ENCODE data around the gene MRPS30. TPM values are rescaled to one million over a fixed set of nuclear protein-coding genes. Genes with fewer than 3 reads are reported as not detected.
"Not testable (repeated sequence)": the region's sequence is repeated elsewhere in the genome, so short reads cannot be mapped to it uniquely, and the experiment has no call there.

MRPS30 gene
- polyA plus RNA-seq (2014; cell fraction: cytosol; rRNA removed): 85.2 and 85.5 TPM in 2 replicates
- polyA plus RNA-seq (2014; cell fraction: nucleus; rRNA removed): 63.3 and 70.9 TPM in 2 replicates

GRCh38 chr5:44808435-44809214 is at the start of gene MRPS30:
TSS of gene MRPS30 (plus strand) at chr5:44808947. CDS start at chr5:44808963, 16 bp downstream.
- DNase-seq (ENCODE audit: low spot score): peak; percentile 100

DNA sequence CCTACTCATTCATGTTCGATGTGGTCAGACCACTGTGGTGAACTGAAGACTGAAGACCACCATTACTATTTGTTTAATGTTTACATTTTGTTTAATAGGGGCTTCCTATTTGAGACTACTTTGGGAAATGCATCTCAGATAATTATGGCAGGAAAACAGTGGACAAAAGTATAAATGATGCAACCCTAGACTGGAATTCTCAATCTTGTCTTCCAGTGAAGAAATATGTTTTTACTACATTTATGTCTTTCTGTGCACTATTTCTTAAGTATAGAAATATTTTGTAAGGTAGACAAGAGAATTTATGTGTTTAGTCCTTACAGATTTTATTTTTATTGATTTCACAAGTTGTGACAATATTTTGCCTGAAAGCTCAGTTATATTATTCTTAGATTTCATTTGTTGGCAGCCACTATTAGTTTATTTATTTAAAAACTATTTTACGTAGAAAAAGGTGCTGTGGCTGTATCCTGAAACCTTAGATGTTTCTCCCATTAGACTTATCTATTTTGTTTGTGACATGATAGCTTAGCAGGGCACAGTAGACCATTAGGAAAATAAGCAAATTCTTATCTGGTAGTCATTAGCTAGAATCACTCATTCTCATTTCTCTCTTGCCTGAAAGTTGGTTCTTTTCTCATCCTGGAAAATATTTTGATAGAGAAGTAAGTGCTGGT is 39.4 kb upstream of the MRPS30 start:
- no peak for DNase-seq (ENCODE audit: low spot score)

GRCh38 chr5:44769877-44770209 is 38.9 kb upstream of the MRPS30 start:
- DNase-seq (ENCODE audit: low spot score): no peak

DNA sequence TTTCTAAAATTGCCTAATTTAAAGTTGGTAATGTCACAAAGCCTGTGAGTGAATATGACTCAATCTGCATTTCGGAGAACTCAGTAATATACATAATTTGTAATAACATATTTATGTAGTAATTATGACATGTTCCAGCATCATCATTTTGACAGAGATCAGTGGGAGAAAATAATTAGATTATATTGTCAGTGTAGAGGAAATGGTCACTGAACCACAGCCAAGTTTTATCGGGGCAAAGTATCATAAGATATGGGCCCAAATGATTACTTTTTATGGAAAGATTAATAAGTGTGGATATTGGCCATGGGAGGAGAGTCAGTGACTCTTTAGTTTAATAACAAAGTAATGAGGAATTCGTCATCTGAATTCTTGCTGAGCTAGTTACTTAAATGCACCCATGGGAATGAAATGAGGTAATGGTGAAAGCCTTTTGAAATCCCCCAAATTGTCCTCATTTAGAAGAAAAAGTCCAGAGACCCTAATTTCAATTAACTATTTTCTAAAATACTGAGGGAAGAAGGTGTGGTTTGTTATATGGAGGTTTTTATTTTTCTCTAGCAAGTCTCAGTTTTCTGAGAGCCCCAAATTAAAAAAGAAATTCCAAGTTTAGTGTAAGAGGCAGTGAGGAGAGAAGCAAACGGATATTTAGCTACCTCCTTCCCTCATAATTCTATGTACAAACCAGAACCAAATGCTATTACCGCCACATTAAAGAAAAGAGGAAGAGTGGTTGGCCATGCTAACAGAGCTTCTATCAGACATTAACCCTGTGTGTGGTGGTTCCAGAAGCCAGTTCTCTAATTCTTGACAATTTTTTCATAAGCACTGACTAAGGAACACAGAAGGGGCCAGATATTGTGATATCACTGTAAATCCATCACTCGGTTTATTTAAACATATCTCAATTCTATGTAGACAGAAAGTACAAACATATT is 37.7 kb upstream of the MRPS30 start:
- DNase-seq (ENCODE audit: low spot score): peak; percentile 17

- DNase-seq (ENCODE audit: low spot score): not testable (repeated sequence)
Observed at GRCh38 chr5:44772397-44772796, 36.4 kb upstream of the MRPS30 start.

- DNase-seq (ENCODE audit: low spot score): peak; percentile 70
Observed at GRCh38 chr5:44774279-44774880, 34.4 kb upstream of the MRPS30 start.

GRCh38 chr5:44779167-44779566 is 29.6 kb upstream of the MRPS30 start:
- no peak for DNase-seq (ENCODE audit: low spot score)

DNA sequence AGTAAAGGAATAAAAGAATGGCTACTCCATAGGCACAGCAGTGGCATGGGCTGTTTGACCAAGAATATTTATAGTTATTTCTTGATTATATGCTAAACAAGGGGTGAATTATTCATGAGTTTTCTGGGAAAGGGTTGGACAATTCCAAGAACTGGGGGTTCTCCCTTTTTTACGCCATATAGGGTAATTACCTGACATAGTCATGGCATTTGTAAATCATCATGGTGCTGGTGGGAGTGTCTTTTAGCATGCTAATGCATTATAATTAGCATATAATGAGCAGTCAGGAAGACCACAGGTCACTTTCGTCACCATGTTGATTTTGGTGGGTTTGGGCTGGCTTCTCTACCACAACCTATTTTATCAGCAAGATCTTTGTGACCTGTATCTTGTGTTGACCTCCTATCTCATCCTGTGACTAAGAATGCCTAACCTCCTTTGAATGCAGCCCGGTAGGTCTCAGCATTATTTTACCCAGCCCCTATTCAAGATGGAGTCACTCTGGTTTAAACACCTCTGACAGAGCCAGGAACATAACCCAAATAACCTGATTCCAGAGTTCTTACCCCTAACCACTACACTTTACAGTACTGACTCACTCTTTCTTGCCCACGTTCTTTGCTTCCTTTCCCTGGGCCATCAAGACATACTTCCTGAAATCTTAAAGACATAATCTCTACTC is 25.0 kb upstream of the MRPS30 start:
- no peak for DNase-seq (ENCODE audit: low spot score)

- no peak for DNase-seq (ENCODE audit: low spot score)
Observed at GRCh38 chr5:44787731-44788130, 21.0 kb upstream of the MRPS30 start.

GRCh38 chr5:44789372-44789995 is 19.3 kb upstream of the MRPS30 start:
- not testable (repeated sequence) for DNase-seq (ENCODE audit: low spot score)

GRCh38 chr5:44792031-44792673 is 16.6 kb upstream of the MRPS30 start:
- not testable (repeated sequence) for DNase-seq (ENCODE audit: low spot score)

DNA sequence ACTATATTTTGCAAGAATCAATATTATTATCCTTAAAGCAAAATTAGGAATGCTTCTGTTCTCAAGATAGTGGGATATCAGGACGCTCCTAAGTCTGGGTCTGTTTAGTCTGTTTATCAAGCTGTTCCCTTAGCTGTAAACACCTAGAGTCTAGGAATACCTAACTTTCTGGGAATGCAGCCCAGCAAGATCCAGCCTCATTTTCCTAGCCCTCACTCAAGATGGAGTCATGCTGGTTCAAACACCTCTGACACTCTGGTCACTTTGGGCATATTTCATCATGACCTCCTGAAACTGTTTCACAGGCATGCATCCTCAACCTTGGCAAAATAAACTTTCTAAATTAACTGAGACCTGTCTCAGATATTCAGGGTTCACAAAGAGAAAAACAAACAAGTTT is 14.4 kb upstream of the MRPS30 start:
- no peak for DNase-seq (ENCODE audit: low spot score)

GRCh38 chr5:44795496-44795895 is 13.3 kb upstream of the MRPS30 start:
- DNase-seq (ENCODE audit: low spot score): no peak

DNA sequence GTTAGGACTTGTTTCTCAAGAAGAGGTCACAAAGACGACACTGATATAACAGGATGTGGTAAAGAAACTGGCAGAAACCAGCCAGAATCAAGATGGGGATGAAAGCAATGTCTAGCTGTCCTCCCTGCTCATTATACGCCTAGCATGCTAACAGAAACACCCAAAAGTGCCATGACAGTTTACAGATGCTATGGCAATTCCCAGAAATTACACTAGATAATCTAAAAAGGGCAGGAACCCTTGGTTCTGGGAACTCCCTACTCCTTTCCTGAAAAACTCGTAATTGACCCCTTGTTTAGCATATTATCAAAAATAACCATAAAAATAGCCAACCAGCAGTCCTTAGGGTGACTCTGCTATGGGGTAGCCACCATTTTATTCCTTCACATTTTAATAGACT is 10.9 kb upstream of the MRPS30 start:
- DNase-seq (ENCODE audit: low spot score): no peak

- no peak for DNase-seq (ENCODE audit: low spot score)
Observed at GRCh38 chr5:44801992-44802391, 6.8 kb upstream of the MRPS30 start.

DNA sequence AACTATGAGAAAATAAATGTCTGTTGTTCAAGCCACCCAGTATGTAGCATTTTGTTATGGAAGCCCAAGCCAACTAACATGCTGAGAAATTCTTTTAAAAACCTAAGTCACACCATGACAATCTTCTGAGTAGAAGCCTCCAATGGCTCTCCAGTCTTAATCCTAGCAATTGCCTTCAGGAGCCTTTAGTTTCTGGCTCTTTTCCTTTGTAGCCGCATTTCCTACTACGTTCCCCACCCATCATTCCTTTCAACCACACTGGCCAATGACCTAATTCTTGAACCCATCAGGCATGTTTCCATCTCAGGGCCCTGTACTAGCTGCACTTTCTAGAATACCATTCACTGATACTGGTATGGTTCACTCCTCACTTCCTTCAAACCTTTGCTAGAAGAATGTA is 2.1 kb upstream of the MRPS30 start:
- DNase-seq (ENCODE audit: low spot score): no peak

- DNase-seq (ENCODE audit: low spot score): no peak
Observed at GRCh38 chr5:44807269-44807668, 1.5 kb upstream of the MRPS30 start.

GRCh38 chr5:44809215-44809955 is 638 bp downstream of the MRPS30 start:
- peak; percentile 41 for DNase-seq (ENCODE audit: low spot score)

DNA sequence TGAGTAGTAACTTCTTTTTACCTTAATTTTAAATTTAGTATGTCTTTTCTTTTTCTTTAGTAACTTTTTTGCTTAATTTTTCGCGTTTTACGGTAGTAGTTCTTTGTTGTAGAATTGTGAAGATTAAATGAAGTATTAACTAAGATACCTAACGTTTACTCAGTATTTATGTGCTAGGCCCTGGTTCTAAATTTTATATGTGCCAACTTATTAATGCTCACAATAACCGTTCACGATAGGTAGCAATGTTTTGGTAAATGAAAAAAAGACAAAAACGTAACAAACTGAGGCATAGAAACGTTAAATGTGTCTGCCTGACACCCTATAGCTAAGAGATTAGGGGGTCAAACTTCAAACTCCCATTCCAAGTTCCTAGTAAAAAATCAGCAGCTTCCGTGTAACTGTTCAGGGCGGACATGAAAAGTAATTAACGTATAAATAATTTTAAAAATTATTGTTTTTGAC is 1.2 kb downstream of the MRPS30 start:
- DNase-seq (ENCODE audit: low spot score): no peak
